MM.1S (cell line): ENCODE measurements around the gene RABGAP1L.

Source experiments
- CTCF ChIP-seq: fragments of 300-600 bp; sonication (generic); IDR thresholded peaks from 2 replicates; pipeline ENCODE4 v1.5.1; 2016; ENCODE audit warnings: antibody characterized with exemption, low read length, mixed read lengths
- EZH2phosphoT487 ChIP-seq: fragments of 300-600 bp; sonication (generic); IDR thresholded peaks from 2 replicates; pipeline ENCODE4 v1.6.1; 2018; ENCODE audit warnings: antibody characterized with exemption, low read length

DNA sequence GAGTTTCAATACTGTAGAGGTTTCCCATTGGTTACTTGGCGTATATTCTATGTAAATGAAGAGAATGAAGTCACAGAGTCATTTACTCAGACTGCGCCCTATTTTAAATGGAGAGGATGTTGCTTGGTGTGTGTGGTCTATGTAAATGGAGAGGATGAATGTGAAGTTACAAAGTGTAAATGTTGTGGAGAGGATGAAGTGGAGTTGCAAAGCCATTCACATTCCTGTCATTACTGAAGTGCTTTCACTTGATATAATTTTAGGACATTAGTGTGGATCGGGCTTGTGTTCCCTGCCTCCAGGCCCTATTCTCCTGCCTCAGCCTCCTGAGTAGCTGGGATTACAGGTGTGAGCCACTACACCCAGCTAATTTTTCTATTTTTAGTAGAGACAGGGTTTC is 741.0 kb downstream of the RABGAP1L start:
- TF ChIP-seq CTCF (no peak), EZH2phosphoT487 (no peak)
